HG02870 (cell line): Measurements from ENCODE around the gene GMPR2.
A peak's percentile ranks its signal among the peaks of the same experiment; 100 is the strongest.

Experiments used
- ATAC-seq: cut with Tn5 transposase; IDR thresholded peaks from one replicate; pipeline ENCODE4 v1.9.1; 2021; ENCODE audit warnings: mild to moderate bottlenecking, moderate library complexity; ENCODE audit not compliant: unreplicated experiment

The GMPR2 gene

GRCh38 chr14:24232645-24233537 is at the start of gene GMPR2:
TSS of gene GMPR2 (plus strand) at chr14:24232929. CDS start at chr14:24233254, 325 bp downstream.
- peak; percentile 48 for ATAC-seq

- ATAC-seq, result no peak
Observed at GRCh38 chr14:24183014-24183481, 49.7 kb upstream of the GMPR2 start.

- ATAC-seq, result no peak
Observed at GRCh38 chr14:24184104-24184970, 48.4 kb upstream of the GMPR2 start.

GRCh38 chr14:24185026-24185425 is 47.7 kb upstream of the GMPR2 start:
- no peak for ATAC-seq

DNA sequence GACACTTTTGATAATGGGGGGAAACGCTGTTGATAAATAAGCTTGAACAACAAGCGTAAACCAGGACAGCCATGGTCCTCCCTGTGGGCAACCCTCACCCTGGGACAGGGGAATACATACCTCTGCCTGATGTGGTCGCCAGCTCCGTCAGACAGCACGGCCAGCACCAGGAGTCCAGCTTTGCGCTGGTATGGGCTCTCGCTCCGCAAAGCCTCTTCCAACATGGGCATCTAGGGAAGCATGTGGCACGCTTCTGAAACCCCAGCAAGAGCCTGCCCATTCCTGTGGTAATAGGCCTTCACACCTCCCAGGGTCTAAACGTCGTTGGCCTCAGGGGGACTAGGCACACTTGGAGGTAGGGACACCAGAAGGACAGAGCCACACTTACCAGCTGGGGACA is 47.0 kb upstream of the GMPR2 start:
- ATAC-seq, result no peak

DNA sequence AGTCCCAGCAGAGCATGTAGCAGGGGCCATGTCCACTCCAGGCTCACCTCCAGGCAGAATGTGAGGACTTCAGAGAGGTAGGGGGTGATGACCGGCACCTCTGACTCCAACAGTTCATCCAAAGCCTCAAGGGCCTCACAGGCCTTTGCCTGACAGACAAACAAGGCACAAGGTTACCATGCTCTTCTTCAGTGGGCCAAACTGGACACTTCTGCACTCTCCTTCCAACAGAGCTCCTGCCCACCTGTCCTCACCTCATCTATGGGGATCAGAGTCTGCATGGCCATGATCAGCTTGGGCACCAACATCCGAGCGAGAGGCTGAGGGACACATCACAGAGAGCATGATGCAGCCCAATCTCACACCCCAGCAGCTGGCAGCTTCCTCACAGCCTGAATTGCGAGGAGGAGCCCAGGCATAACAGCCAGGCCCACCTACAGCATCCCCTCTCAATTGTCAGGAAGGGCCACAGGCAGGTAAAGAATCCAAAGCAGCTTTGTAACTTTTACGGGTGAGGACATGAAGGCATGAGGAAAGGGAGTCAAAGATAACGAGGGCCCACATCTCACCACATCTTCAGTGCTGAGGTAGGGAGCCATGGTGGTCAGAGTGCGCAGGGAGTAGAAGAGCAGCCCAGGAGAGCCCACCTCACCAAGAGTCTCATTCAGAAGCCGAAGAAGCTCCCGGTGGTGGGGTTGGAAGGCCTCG is 45.7 kb upstream of the GMPR2 start:
- ATAC-seq, result no peak

- no peak for ATAC-seq
Observed at GRCh38 chr14:24187539-24187915, 45.2 kb upstream of the GMPR2 start.

DNA sequence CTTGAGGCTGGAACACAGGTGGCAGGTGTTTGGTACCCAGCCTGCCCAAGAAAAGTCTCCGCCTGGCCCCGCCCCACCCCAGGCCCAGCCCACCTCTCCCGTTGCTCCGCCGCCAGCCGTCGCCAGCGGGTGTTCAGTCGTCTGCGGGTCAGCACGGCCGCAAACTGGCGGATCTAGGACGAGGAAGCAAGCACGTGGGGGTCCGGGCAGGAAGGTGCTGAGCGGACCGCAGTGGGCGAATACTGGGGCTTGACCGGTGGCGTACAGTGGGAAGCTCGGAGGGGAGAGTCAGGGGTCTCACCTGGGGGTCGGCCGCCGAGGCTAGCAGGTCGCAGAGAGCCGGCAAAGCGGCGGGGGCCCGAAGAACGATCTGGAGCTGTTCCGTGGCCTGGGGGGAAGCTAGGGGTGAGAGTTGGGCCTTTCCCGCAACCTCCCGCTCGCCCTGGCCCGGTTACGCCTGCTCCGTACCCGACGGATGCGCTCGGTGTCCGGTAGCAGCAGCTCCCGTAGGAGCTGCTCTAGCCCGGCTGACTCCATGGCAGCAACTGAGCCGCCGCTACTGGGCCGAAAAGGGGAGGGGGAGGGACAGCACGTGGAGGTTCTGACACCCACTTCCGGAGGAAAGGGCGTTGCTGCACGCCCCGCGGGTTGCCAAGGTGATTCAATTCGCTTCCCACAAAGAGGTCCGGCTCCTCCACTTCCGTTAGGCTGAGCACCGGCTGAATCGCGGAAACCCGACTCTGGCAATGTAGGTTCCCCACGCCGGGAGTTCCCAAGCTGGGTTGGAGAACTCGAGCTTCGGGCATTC is 44.3 kb upstream of the GMPR2 start, which contains the start of gene IPO4:
IPO4 (minus strand) TSS at position 566 of the 808 bp plus-strand sequence; CDS start at position 537, 29 bp downstream.
- peak; percentile 93 for ATAC-seq

- no peak for ATAC-seq
Observed at GRCh38 chr14:24189059-24189375, 43.7 kb upstream of the GMPR2 start.

DNA sequence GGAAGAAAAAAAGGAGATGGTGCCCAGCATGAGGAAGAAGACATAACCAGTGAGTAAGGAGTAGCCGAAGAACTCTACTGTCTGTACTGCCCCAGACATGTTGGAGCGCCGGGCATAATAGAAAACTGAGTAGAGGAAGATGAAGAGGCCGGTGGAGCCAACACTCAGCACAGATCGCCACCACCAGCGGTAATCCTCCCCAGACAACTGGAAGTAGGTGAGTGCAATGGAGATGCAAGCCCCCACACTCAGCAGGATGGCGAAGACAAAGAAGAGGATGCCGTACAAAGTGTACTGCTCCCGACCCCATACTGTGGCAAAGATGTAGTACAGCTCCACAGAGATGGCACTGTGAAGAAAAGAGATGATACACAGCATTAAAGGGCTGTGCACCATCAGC is 43.3 kb upstream of the GMPR2 start:
- ATAC-seq, result no peak

DNA sequence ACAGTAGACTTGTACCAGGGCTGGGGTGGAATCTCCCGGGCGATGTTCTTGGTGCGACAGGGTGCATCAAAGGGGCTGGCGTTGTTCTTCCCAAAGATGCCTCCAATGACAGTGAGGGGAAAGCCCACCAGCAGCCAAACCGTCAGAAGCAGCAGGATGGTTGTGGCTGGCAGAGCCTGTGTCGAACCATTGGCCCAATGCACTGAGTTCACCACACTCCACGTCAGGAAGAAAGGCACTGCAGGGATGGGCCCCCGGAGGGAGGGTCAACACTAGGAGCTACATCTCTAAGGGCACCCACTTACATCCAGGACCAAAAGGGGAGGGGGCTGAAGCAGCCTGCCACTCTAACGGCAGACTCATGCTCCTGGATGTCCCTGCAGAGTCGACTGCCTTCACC is 42.3 kb upstream of the GMPR2 start:
- no peak for ATAC-seq

- no peak for ATAC-seq
Observed at GRCh38 chr14:24192933-24193332, 39.8 kb upstream of the GMPR2 start.

GRCh38 chr14:24194186-24194872 is 38.4 kb upstream of the GMPR2 start:
- ATAC-seq, result no peak

DNA sequence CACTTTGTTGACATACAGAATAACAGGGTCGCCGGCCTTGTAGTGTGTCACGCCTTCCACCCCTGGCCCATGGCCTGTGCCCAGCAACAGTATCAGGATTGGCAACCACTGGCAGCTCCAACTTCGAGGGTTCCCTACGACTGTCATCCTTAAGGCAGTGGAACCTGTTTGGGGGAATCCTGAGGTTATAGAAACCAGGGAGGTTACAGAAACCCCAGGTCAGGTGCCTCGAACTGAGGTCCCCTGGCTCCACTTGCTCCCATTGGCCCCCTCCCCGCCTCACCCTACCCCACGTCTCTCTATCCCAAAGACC is 37.9 kb upstream of the GMPR2 start:
- ATAC-seq, result no peak

GRCh38 chr14:24195186-24196070 is 37.3 kb upstream of the GMPR2 start, which contains the start of gene TM9SF1:
TSS of gene TM9SF1 (minus strand) at chr14:24195441. CDS start at chr14:24195019, 422 bp downstream.
- peak; percentile 79 for ATAC-seq

DNA sequence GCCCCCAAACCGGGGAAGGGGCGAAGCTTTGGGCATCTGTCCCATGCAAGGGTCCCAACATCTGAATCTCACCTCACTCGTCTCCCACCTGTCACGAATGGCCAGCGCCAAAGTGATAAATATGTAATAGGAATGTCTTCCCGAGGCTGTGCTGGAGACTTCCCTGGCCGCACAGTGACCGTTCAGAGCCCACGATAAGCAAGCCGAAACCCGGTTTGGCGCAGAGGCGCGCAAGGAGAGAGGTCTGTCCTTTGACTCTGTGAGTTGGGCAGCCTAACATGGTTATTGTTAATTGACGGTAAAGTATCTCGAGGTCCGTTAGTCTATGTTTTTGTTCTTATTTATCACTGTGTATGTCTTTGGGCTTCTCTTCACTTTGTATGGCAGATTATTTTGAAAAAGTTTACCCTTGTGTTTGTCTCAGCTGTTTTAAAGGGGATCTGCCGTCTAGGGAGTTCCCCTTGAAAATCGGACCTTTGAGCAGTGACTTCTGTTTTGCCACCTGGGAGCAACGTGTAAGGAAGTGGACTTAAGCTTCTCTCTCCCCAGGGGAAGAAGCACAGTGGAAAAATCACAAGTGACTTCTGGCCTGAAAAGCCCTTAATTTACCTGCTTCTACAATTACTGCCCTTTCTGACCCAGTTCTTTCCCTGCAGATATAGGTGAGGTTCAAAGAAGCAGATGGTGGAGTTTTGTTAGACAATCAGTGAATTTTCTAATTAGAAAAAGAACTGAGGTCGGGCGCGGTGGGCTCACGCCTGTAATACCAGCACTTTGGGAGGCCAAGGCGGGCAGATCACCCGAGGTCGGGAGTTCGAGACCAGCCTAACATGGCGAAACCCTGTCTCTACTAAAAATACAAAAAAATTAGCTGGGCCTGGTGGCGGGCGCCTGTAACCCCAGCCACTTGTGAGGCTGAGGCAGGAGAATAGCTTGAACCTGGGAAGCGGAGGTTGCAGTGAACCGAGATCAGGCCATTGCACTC is 36.4 kb upstream of the GMPR2 start:
- peak; percentile 30 for ATAC-seq

DNA sequence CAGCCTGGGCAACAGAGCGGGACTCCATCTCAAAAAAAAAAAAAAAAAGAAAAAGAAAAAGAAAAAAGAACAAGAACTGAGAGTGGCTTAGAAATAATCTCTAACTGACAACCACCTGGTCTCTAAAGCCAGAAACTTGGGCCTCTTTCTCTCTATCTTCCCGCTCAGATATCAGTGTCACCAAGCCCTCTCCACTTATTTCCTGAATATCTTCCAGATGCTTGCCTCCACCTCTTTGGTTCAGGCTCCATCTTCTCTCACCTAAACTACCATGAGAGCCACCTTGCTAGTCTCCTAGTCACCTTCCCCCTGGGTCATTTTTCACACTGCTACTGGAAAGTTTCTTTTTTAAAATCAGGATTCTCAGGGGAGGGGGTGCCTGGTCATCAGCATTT is 35.7 kb upstream of the GMPR2 start:
- ATAC-seq, result no peak
